HCT116 (cell line): ENCODE measurements around the gene MSRB3. TPM values are rescaled to one million over a fixed set of nuclear protein-coding genes. Genes with fewer than 3 reads are reported as not detected.
"Not testable (repeated sequence)": the region's sequence is repeated elsewhere in the genome, so short reads cannot be mapped to it uniquely, and the experiment has no call there.

ENCODE experiments used
- ATAC-seq: fragments of 200-7000 bp; cut with Tn5 transposase; 2 replicates; pipeline ENCODE4 v1.9.1; 2020; ENCODE audit warnings: mild to moderate bottlenecking, moderate library complexity
- BruUV-seq: library from RNA; stranded (reverse); fragments of 400-500 nt; replicated peaks from 2 replicates; lab custom pipeline; 2021; lab: Mats Ljungman, UMichigan
- CTCF ChIA-PET: fragments of 300-600 bp; sonication (Branson Sonifier 250); formaldehyde crosslinking; loops from one replicate; lab custom pipeline; 2021; ENCODE audit warnings: antibody characterized with exemption; lab: Charles Lee
- POLR2A ChIA-PET: fragments of 300-600, 350-600 bp; sonication (Branson Sonifier 250); formaldehyde crosslinking; loops from one replicate; lab custom pipeline; 2021; ENCODE audit warnings: antibody characterized with exemption; lab: Charles Lee
- RAD21 ChIA-PET, 2 experiments: fragments of 300-600 bp; sonication (Branson Sonifier 250); formaldehyde crosslinking; loops; one replicate each; lab custom pipeline; 2023; ENCODE audit warnings: low total read pairs in 2 of 2; ENCODE audit not compliant: uncharacterized antibody in 2 of 2, unreplicated experiment in 2 of 2, low non-redundant PET in 1 of 2; lab: Charles Lee
- DNase-seq: peaks from one replicate; pipeline ENCODE4 v3.0.0-alpha.2; 2010; ENCODE audit warnings: low read depth, low spot score
- H2AFZ ChIP-seq: fragments of 200-600 bp; shearing (Covaris generic), sonication (generic); 2 replicates; pipeline ENCODE4 v1.6.1; 2017; ENCODE audit warnings: low read depth, mixed run types, mixed read lengths, antibody characterized with exemption, low read length; ENCODE audit not compliant: poor library complexity, severe bottlenecking
- H3K27ac ChIP-seq: 2 replicates; pipeline ENCODE4 v1.5.1; 2012; ENCODE audit warnings: low read depth, low read length
- H3K27me3 ChIP-seq: fragments of 200-600 bp; sonication (generic); 2 replicates; pipeline ENCODE4 v1.6.1; 2016; ENCODE audit warnings: mixed run types, low read length, mixed read lengths; ENCODE audit not compliant: insufficient read depth
- H3K36me3 ChIP-seq, 2 experiments: fragments of 200-500 bp in 1 of 2; fragments of 200-600 bp in 1 of 2; sonication (Bioruptor generic) in 1 of 2; sonication (generic) in 1 of 2; 2 replicates each; pipeline versions ENCODE4 v1.5.1 to v1.6.1; 2014 to 2016; ENCODE audit warnings: low read length in 2 of 2, inconsistent platforms in 1 of 2, mixed read lengths in 1 of 2, mixed run types in 1 of 2; ENCODE audit not compliant: insufficient read depth in 2 of 2, control insufficient read depth in 1 of 2
- H3K4me1 ChIP-seq, 2 experiments: fragments of 200-600 bp in 1 of 2; sonication (generic) in 1 of 2; 2 replicates each; pipeline versions ENCODE4 v1.5.1 to v1.6.1; 2012 to 2017; ENCODE audit warnings: low read length in 2 of 2, inconsistent platforms in 1 of 2, mild to moderate bottlenecking in 1 of 2, mixed read lengths in 1 of 2, mixed run types in 1 of 2, moderate library complexity in 1 of 2; ENCODE audit not compliant: insufficient read depth in 2 of 2, control insufficient read depth in 1 of 2
- H3K4me2 ChIP-seq: fragments of 200-600 bp; sonication (generic); 2 replicates; pipeline ENCODE4 v1.6.1; 2017; ENCODE audit warnings: mixed run types, low read length, mixed read lengths
- H3K4me3 ChIP-seq, 2 experiments: fragments of 200-600 bp in 1 of 2; sonication (generic) in 1 of 2; replicated peaks in 1 of 2; 2 replicates each; pipeline ENCODE4 v1.5.1; 2011 to 2016; ENCODE audit warnings: low read length in 2 of 2, control low read depth in 1 of 2, low read depth in 1 of 2, mild to moderate bottlenecking in 1 of 2, mixed read lengths in 1 of 2, mixed run types in 1 of 2
- H3K79me2 ChIP-seq: fragments of 200-600 bp; sonication (generic); 2 replicates; pipeline ENCODE4 v1.6.1; 2017; ENCODE audit warnings: mild to moderate bottlenecking, mixed run types, low read length, moderate library complexity, mixed read lengths; ENCODE audit not compliant: insufficient read depth
- H3K9ac ChIP-seq: fragments of 200-600 bp; sonication (generic); 2 replicates; pipeline ENCODE4 v1.6.1; 2016; ENCODE audit warnings: low read length, mixed read lengths
- H3K9me2 ChIP-seq: fragments of 200-600 bp; sonication (generic), shearing (Covaris generic); 2 replicates; pipeline ENCODE4 v1.6.1; 2017; ENCODE audit warnings: mixed run types, mild to moderate bottlenecking, moderate library complexity; ENCODE audit not compliant: insufficient read depth
- H3K9me3 ChIP-seq, 2 experiments: fragments of 200-500 bp in 1 of 2; fragments of 200-600 bp in 1 of 2; sonication (Bioruptor generic) in 1 of 2; sonication (generic) in 1 of 2; 2 replicates each; pipeline ENCODE4 v1.6.1; 2014 to 2017; ENCODE audit warnings: low read length in 2 of 2, mixed read lengths in 2 of 2, inconsistent platforms in 1 of 2, low read depth in 1 of 2, mild to moderate bottlenecking in 1 of 2, mixed run types in 1 of 2, moderate library complexity in 1 of 2; ENCODE audit not compliant: control insufficient read depth in 1 of 2, insufficient read depth in 1 of 2
- H4K20me1 ChIP-seq: fragments of 200-600 bp; sonication (generic), shearing (Covaris generic); 2 replicates; pipeline ENCODE4 v1.6.1; 2017; ENCODE audit warnings: mixed run types, mild to moderate bottlenecking, moderate library complexity; ENCODE audit not compliant: insufficient read depth
- CBX3 ChIP-seq: IDR thresholded peaks from 2 replicates; pipeline ENCODE4 v1.6.1; 2012; ENCODE audit warnings: low read depth
- CEBPB ChIP-seq: IDR thresholded peaks from 2 replicates; pipeline ENCODE4 v1.6.1; 2012; ENCODE audit warnings: low read depth
- EGR1 ChIP-seq: IDR thresholded peaks from 2 replicates; pipeline ENCODE4 v1.6.1; 2012; ENCODE audit warnings: low read depth
- EZH2 ChIP-seq: fragments of 200-600 bp; sonication (generic); IDR thresholded peaks from 2 replicates; pipeline ENCODE4 v1.6.1; 2017; ENCODE audit warnings: antibody characterized with exemption, mixed run types
- FOSL1 ChIP-seq: IDR thresholded peaks from 2 replicates; pipeline ENCODE4 v1.6.1; 2012; ENCODE audit warnings: low read depth
- RAD21 ChIP-seq: IDR thresholded peaks from 2 replicates; pipeline ENCODE4 v1.6.1; 2012; ENCODE audit warnings: low read depth, mild to moderate bottlenecking
- SIN3A ChIP-seq: IDR thresholded peaks from 2 replicates; pipeline ENCODE4 v1.6.1; 2012; ENCODE audit warnings: low read depth
- SRF ChIP-seq: IDR thresholded peaks from 2 replicates; pipeline ENCODE4 v1.6.1; 2012; ENCODE audit warnings: low read depth
- TCF7L2 ChIP-seq: IDR thresholded peaks from 2 replicates; pipeline ENCODE4 v1.7.0; 2011; ENCODE audit warnings: borderline replicate concordance, inconsistent platforms; ENCODE audit not compliant: insufficient read depth, insufficient read length; ENCODE audit errors: extremely low read depth
- YY1 ChIP-seq: IDR thresholded peaks from 2 replicates; pipeline ENCODE4 v1.6.1; 2011; ENCODE audit warnings: low read length, low read depth, moderate library complexity, mild to moderate bottlenecking; ENCODE audit not compliant: insufficient replicate concordance; ENCODE audit errors: extremely low read depth
- ZNF274 ChIP-seq: fragments of 200-500 bp; sonication (Bioruptor generic); IDR thresholded peaks from 2 replicates; pipeline ENCODE4 v1.6.1; 2014; ENCODE audit warnings: mild to moderate bottlenecking, low read depth, low read length, inconsistent platforms
- intact Hi-C: fragments of 100-400 bp; cut with micrococcal nuclease; formaldehyde crosslinking; loops from 2 replicates; pipeline ENCODE4 v1.10.0; 2022
- total RNA-seq: library from RNA; stranded (reverse); gene quantifications from one replicate; pipeline ENCODE4 v1.2.1, GENCODE V29; 2021; ENCODE audit not compliant: unreplicated experiment
- TF ChIP-seq, protein P1 (sequence below): IDR thresholded peaks from 2 replicates; pipeline ENCODE4 v1.6.1; 2012; ENCODE audit warnings: low read depth
- TF ChIP-seq, protein P2 (sequence below): IDR thresholded peaks from 2 replicates; pipeline ENCODE4 v1.6.1; 2012
- TF ChIP-seq, protein P3 (sequence below), 3 experiments: fragments of 200-600 bp in 1 of 3; sonication (generic) in 1 of 3; IDR thresholded peaks in 2 of 3; conservative IDR thresholded peaks in 1 of 3; 2 replicates each; pipeline ENCODE4 v1.5.1; 2012 to 2017; ENCODE audit warnings: low read depth in 2 of 3, low read length in 2 of 3, antibody characterized with exemption in 1 of 3, borderline replicate concordance in 1 of 3, control low read depth in 1 of 3, mild to moderate bottlenecking in 1 of 3, mixed read lengths in 1 of 3, mixed run types in 1 of 3, moderate library complexity in 1 of 3; ENCODE audit not compliant: insufficient read depth in 1 of 3

The MSRB3 gene
- total RNA-seq, 1 experiment from 2014 or later = 8.2 TPM

DNA sequence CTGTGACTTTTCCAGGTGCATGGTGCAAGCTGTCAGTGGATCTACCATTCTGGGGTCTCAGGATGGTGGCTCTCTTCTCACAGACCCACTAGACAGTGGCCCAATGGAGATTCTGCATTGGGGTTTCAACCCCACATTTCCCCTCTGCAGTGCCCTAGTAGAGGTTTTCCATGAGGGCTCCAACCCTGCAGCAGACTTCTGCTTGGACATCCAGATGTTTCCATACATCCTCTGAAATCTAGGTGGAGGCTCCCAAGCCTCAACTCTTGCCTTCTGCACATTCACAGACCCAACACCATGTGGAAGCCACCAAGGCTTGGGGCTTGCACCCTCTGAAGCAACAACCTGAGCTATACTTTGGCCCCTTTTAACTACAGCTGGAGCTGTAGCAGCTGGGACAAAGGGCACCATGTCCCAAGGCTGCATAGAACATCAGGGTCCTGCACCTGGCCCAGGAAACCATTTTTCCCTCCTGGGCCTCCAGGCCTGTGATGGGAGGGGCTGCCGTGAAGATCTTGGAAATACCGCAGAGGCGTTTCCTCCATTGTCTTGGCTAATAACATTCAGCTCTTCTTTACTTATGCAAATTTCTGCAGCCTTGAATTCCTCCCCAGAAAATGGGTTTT is 205.5 kb downstream of the MSRB3 start:
- ATAC-seq, H2AFZ ChIP-seq, BruUV-seq, CTCF ChIA-PET, H3K9me2 ChIP-seq, RAD21 ChIA-PET, H3K4me2 ChIP-seq, H4K20me1 ChIP-seq, H3K9ac ChIP-seq, H3K27ac ChIP-seq, POLR2A ChIA-PET, intact Hi-C loops, H3K27me3 ChIP-seq, H3K79me2 ChIP-seq, H3K4me3 ChIP-seq, DNase-seq: not testable (repeated sequence)
- peak; percentile 61; the same call in 1 of the 2 replicates for TF ChIP-seq CBX3
- Histone ChIP-seq H3K36me3 (peaks cover 0 to 38% of the 10 kb centered on the region in 2 experiments; a peak in 1 of 4 replicates), H3K4me1 (peaks cover 19 to 24% of the 10 kb centered on the region in 2 experiments), H3K9me3 (peaks cover 4 to 15% of the 10 kb centered on the region in 2 experiments; a peak in 2 of 4 replicates)

DNA sequence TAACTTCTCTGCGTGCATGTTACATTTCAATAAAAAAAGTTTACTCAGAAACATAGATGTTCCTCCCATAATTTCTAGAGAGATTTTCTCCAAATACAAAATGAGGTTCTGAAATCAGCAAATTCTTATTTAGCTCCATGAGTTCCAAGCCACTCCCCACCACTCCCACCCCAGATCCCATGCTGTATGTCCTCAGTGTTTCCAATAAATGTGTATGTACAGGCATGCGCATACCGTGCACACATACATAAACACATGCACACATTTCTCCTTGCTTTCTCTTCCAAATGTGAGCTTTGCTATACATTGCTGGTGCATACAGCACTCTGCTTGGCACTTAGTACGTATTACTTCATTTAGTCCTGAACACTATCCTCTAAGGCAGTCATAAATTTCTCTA is 209.7 kb downstream of the MSRB3 start:
- no peak for TF ChIP-seq FOSL1
- TF ChIP-seq, protein P1, sequence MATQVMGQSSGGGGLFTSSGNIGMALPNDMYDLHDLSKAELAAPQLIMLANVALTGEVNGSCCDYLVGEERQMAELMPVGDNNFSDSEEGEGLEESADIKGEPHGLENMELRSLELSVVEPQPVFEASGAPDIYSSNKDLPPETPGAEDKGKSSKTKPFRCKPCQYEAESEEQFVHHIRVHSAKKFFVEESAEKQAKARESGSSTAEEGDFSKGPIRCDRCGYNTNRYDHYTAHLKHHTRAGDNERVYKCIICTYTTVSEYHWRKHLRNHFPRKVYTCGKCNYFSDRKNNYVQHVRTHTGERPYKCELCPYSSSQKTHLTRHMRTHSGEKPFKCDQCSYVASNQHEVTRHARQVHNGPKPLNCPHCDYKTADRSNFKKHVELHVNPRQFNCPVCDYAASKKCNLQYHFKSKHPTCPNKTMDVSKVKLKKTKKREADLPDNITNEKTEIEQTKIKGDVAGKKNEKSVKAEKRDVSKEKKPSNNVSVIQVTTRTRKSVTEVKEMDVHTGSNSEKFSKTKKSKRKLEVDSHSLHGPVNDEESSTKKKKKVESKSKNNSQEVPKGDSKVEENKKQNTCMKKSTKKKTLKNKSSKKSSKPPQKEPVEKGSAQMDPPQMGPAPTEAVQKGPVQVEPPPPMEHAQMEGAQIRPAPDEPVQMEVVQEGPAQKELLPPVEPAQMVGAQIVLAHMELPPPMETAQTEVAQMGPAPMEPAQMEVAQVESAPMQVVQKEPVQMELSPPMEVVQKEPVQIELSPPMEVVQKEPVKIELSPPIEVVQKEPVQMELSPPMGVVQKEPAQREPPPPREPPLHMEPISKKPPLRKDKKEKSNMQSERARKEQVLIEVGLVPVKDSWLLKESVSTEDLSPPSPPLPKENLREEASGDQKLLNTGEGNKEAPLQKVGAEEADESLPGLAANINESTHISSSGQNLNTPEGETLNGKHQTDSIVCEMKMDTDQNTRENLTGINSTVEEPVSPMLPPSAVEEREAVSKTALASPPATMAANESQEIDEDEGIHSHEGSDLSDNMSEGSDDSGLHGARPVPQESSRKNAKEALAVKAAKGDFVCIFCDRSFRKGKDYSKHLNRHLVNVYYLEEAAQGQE = no peak
- TF ChIP-seq EZH2 = no peak
- TF ChIP-seq EGR1 = no peak
- TF ChIP-seq YY1 = no peak
- no peak for TF ChIP-seq SIN3A
- no peak for TF ChIP-seq CEBPB
- no peak for TF ChIP-seq TCF7L2
- no peak for TF ChIP-seq ZNF274
- no peak for TF ChIP-seq RAD21
- no peak for TF ChIP-seq SRF
- TF ChIP-seq, protein P2, sequence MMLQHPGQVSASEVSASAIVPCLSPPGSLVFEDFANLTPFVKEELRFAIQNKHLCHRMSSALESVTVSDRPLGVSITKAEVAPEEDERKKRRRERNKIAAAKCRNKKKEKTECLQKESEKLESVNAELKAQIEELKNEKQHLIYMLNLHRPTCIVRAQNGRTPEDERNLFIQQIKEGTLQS = no peak
- TF ChIP-seq, protein P3, sequence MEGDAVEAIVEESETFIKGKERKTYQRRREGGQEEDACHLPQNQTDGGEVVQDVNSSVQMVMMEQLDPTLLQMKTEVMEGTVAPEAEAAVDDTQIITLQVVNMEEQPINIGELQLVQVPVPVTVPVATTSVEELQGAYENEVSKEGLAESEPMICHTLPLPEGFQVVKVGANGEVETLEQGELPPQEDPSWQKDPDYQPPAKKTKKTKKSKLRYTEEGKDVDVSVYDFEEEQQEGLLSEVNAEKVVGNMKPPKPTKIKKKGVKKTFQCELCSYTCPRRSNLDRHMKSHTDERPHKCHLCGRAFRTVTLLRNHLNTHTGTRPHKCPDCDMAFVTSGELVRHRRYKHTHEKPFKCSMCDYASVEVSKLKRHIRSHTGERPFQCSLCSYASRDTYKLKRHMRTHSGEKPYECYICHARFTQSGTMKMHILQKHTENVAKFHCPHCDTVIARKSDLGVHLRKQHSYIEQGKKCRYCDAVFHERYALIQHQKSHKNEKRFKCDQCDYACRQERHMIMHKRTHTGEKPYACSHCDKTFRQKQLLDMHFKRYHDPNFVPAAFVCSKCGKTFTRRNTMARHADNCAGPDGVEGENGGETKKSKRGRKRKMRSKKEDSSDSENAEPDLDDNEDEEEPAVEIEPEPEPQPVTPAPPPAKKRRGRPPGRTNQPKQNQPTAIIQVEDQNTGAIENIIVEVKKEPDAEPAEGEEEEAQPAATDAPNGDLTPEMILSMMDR (IDR thresholded peaks at IDR 0.05 in 2 of 3, conservative IDR thresholded peaks at IDR 0.05 in 1 of 3; ENCODE audit: borderline replicate concordance in 1 of 3, insufficient read depth in 1 of 3, low read depth in 2 of 3, low read length in 2 of 3) = no peak
- H3K27me3 ChIP-seq = no peaks in the 10 kb centered on the region
- POLR2A ChIA-PET = interaction anchor here (0.6 kb wide), 1 partner anchor 340 kb away, joined by 4 read pairs; no protein-coding TSS in a partner anchor
- TSS peak; percentile 70 for BruUV-seq
- peak overlapping the region; percentile 46 for H3K4me2 ChIP-seq
- RAD21 ChIA-PET = no interaction called here
- peaks cover 4 to 15% of the 10 kb centered on the region in 2 experiments; a peak in 1 of 4 replicates for H3K9me3 ChIP-seq
- H3K9ac ChIP-seq = peak overlapping the region; percentile 38
- H3K4me3 ChIP-seq = no peak overlapping the region
- no peaks in the 10 kb centered on the region for H4K20me1 ChIP-seq
- H2AFZ ChIP-seq = no peak overlapping the region
- H3K36me3 ChIP-seq = peaks cover 0 to 26% of the 10 kb centered on the region in 2 experiments; a peak in 1 of 4 replicates
- DNase-seq (no peak), ATAC-seq (peak; percentile 12; the same call in 1 of the 2 replicates)
- intact Hi-C loops = no loop called here
- CTCF ChIA-PET = interaction anchor here (0.7 kb wide), 1 partner anchor 9 kb away, joined by 3 read pairs; no protein-coding TSS in a partner anchor
- H3K27ac ChIP-seq = peak overlapping the region; percentile 79
- no peaks in the 10 kb centered on the region; the same call in 1 of the 2 replicates for H3K79me2 ChIP-seq
- peaks cover 46 to 50% of the 10 kb centered on the region in 2 experiments for H3K4me1 ChIP-seq
- no peaks in the 10 kb centered on the region for H3K9me2 ChIP-seq
